Neuron (in vitro differentiated cells): Measurements from ENCODE around the gene SMIM12.

Experiments
- H2AFZ ChIP-seq: one replicate; pipeline ENCODE4 v1.6.1; 2013; ENCODE audit warnings: low read depth, mild to moderate bottlenecking, inconsistent platforms, low read length, moderate library complexity
- H3K27me3 ChIP-seq: one replicate; pipeline ENCODE4 v1.6.1; 2013; ENCODE audit warnings: low read length; ENCODE audit not compliant: insufficient read depth
- H3K36me3 ChIP-seq: one replicate; pipeline ENCODE4 v1.6.1; 2013; ENCODE audit warnings: low read length; ENCODE audit not compliant: insufficient read depth
- H3K4me1 ChIP-seq: one replicate; pipeline ENCODE4 v1.6.1; 2013; ENCODE audit warnings: low read length; ENCODE audit not compliant: insufficient read depth
- H3K4me3 ChIP-seq: 2 replicates; pipeline ENCODE4 v1.5.1; 2013; ENCODE audit warnings: mild to moderate bottlenecking, low read length, moderate library complexity
- H3K9me3 ChIP-seq: one replicate; pipeline ENCODE4 v1.6.1; 2013; ENCODE audit warnings: low read length

SMIM12 gene

GRCh38 chr1:34859446-34860200 is at the start of gene SMIM12:
TSS of gene SMIM12 (minus strand) at chr1:34859749. CDS start at chr1:34855977, 3,772 bp downstream.
- H2AFZ ChIP-seq: peak within 1 kb of the TSS; percentile 86
- H3K4me1 ChIP-seq: peaks cover 16% of the 10 kb centered on the region
- peaks cover 13% of the 10 kb centered on the region for H3K36me3 ChIP-seq
- H3K4me3 ChIP-seq: peak within 1 kb of the TSS; percentile 85
- H3K9me3 ChIP-seq: no peaks in the 10 kb centered on the region
- no peaks in the 10 kb centered on the region for H3K27me3 ChIP-seq

DNA sequence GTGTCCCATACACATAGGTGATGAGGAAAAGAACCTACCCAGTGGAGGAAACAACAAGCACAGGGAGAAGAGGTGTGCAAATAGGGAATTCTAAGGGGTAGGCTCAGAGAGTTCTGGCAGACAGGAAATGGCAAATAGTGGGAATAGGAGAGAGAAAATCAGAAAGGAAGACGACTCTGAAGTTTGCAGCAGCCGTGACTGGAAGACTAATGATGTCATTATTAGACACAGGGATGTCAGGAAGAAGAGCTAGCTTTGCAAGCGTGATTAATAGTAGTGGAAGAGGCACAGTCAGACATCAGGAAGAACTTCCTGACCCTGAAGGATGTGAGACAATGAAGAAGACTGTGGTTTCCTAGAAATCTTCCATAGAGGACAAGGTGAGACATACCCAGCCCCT is 48.8 kb upstream of the SMIM12 start:
- no peaks in the 10 kb centered on the region for H3K27me3 ChIP-seq
- peaks cover 8% of the 10 kb centered on the region for H3K4me1 ChIP-seq
- H3K9me3 ChIP-seq: no peaks in the 10 kb centered on the region
- no peak overlapping the region for H2AFZ ChIP-seq
- H3K36me3 ChIP-seq: no peaks in the 10 kb centered on the region
- H3K4me3 ChIP-seq: no peak overlapping the region

DNA sequence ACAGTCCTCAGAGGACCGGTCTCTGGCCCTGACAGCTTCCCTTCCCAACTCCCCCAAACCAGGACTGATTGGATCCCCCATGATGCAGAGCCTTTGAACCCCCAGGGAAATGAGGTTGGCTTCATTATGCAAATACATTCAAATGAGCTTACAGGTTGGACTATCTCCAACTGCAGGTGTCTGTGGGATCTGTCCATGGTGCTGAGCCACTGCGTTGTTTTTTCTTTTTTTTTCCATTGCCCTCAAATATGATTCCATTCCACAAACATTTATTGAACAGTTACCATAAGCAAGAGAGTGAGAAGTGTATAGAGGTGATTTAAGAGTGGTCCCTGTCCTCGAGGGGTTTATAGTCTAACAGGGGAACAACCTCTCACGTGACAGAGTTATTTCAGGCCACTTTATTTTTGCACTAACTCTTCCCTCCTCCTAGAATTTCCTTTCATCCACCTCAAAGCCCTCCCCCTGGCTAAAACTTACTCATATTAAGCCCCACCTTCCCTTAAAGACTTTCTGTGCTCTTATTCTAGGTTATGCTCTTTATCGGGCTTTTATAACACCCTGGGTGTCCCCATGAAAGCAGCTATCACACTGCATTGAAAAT is 48.0 kb upstream of the SMIM12 start:
- H2AFZ ChIP-seq: no peak overlapping the region
- H3K4me1 ChIP-seq: peaks cover 8% of the 10 kb centered on the region
- H3K9me3 ChIP-seq: no peaks in the 10 kb centered on the region
- no peaks in the 10 kb centered on the region for H3K27me3 ChIP-seq
- H3K4me3 ChIP-seq: no peak overlapping the region
- no peaks in the 10 kb centered on the region for H3K36me3 ChIP-seq

GRCh38 chr1:34906756-34907155 is 47.2 kb upstream of the SMIM12 start:
- H3K4me3 ChIP-seq: no peak overlapping the region
- peaks cover 8% of the 10 kb centered on the region for H3K4me1 ChIP-seq
- no peaks in the 10 kb centered on the region for H3K36me3 ChIP-seq
- H2AFZ ChIP-seq: no peak overlapping the region
- H3K9me3 ChIP-seq: no peaks in the 10 kb centered on the region
- no peaks in the 10 kb centered on the region for H3K27me3 ChIP-seq

- Histone ChIP-seq H3K4me3 (no peak overlapping the region), H3K9me3 (no peaks in the 10 kb centered on the region), H2AFZ (no peak overlapping the region), H3K36me3 (no peaks in the 10 kb centered on the region), H3K27me3 (no peaks in the 10 kb centered on the region), H3K4me1 (peaks cover 8% of the 10 kb centered on the region)
Measured at GRCh38 chr1:34906222-34906621, 46.7 kb upstream of the SMIM12 start.

- Histone ChIP-seq H3K36me3 (no peaks in the 10 kb centered on the region), H3K4me3 (no peak overlapping the region), H3K27me3 (no peaks in the 10 kb centered on the region), H3K4me1 (peaks cover 8% of the 10 kb centered on the region), H2AFZ (no peak overlapping the region), H3K9me3 (no peaks in the 10 kb centered on the region)
Measured at GRCh38 chr1:34905098-34905459, 45.5 kb upstream of the SMIM12 start.

DNA sequence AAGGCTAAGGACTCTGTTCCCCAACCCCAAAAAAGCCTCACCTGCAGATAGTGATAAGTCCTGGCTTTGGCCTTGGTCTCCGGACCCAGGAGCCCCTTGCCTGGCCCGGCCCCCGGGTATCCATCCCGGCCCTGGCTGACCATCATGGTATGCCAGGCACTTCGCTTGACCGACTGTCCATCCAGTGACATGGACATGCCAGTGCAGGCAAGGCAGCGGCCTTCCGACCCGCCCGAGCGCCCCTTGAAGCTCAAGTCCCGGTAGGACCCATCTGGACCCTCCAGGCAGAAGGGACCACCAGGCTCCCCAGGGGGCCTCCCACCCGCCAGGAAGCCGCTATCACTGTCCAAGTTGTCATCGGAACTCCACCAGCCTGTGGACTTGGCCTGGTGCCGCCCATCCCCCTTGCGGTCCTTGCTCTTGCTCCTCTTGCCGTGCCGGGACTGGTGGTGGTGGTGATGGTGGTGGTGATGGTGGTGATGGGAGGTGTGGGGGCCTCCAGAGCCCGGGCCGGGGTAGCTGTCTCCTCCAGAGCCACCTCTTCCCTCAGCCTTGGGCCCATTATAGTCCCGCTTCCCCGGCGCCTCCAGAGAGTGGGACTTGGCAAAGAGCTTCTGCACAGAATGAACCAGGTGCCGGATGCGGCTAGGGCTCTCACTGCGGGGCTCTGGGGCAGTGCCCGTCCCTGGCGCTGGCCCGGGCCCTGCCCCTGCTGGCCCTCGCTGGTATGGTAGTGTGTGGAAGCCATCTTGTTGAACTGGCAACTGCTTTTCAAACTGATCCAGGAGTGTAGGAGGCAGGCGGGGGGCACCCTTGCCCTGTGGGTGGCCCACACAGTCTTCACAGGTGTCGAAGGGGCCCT is 44.9 kb upstream of the SMIM12 start:
- no peaks in the 10 kb centered on the region for H3K27me3 ChIP-seq
- H2AFZ ChIP-seq: no peak overlapping the region
- H3K4me1 ChIP-seq: peaks cover 8% of the 10 kb centered on the region
- H3K9me3 ChIP-seq: no peaks in the 10 kb centered on the region
- H3K4me3 ChIP-seq: no peak overlapping the region
- no peaks in the 10 kb centered on the region for H3K36me3 ChIP-seq

DNA sequence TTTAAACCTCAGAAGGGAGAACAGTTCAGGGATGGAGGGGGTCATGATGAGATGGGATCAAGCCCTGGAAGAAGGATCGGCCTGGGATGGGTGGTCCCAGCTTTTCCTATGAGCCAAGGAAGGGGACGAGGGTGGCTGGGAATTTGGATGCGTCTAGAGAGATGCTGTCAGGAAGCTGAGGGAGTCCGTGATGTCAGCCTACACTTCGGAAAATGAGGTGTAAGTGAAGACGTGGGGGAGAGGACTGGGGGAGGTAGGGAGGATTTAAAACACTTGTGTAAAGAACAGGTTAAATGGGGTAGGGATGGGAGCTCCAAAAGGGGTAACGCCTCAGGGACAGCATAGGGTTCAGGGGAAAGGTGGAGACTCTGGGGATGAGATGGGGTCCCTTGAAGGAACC is 42.4 kb upstream of the SMIM12 start:
- Histone ChIP-seq H3K4me1 (peaks cover 8% of the 10 kb centered on the region), H3K36me3 (no peaks in the 10 kb centered on the region), H3K27me3 (no peaks in the 10 kb centered on the region), H2AFZ (no peak overlapping the region), H3K4me3 (no peak overlapping the region), H3K9me3 (no peaks in the 10 kb centered on the region)

GRCh38 chr1:34900775-34901502 is 41.4 kb upstream of the SMIM12 start:
- Histone ChIP-seq H3K27me3 (no peaks in the 10 kb centered on the region), H2AFZ (no peak overlapping the region), H3K4me1 (no peaks in the 10 kb centered on the region), H3K9me3 (no peaks in the 10 kb centered on the region), H3K4me3 (no peak overlapping the region), H3K36me3 (no peaks in the 10 kb centered on the region)

DNA sequence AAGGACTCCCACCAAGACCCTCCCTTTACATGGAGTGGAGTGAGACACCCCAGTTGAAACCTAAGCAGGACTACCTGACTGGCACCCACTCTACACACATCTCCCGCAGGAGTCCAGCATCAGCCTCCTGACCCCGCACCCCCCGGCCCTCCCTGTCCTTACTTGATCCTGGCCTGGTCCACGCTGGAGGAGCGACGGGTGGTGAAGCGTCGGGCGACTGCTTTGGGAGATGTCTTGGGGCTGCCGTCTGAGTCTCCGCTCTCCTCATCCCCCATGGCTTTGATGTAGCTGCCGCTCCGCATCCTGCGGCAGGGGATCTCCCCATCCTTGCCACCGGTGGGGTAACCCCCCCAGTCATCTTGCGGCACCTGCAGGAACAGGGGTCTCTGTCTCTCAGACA is 40.4 kb upstream of the SMIM12 start:
- H3K4me1 ChIP-seq: no peaks in the 10 kb centered on the region
- H3K27me3 ChIP-seq: no peaks in the 10 kb centered on the region
- no peak overlapping the region for H3K4me3 ChIP-seq
- no peak overlapping the region for H2AFZ ChIP-seq
- no peaks in the 10 kb centered on the region for H3K36me3 ChIP-seq
- no peaks in the 10 kb centered on the region for H3K9me3 ChIP-seq

GRCh38 chr1:34899471-34899870 is 39.9 kb upstream of the SMIM12 start:
- Histone ChIP-seq H3K27me3 (no peaks in the 10 kb centered on the region), H3K36me3 (no peaks in the 10 kb centered on the region), H3K9me3 (no peaks in the 10 kb centered on the region), H3K4me3 (no peak overlapping the region), H2AFZ (no peak overlapping the region), H3K4me1 (no peaks in the 10 kb centered on the region)

DNA sequence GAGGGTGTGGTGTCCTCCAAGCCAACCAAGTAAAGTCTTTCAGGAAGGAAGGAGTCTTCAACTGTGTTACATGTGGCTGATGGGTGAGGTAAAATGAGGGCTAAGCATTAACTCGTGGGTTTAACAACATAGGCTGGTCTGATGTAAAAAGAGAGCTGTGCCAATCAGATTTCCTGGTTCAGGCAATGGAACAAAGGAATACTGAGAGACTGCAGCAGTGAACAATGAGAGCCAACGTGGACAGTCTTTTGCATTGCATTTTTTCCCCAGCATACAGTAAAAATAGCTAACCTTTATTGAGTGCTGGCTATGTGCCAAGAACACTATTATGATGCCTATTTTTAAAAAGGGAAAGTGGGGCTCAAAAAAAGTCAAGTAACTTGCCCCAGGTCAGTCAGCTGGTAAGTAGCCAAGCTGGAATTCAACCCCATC is 38.8 kb upstream of the SMIM12 start:
- Histone ChIP-seq H3K4me3 (no peak overlapping the region), H2AFZ (no peak overlapping the region), H3K9me3 (no peaks in the 10 kb centered on the region), H3K4me1 (no peaks in the 10 kb centered on the region), H3K27me3 (no peaks in the 10 kb centered on the region), H3K36me3 (no peaks in the 10 kb centered on the region)

DNA sequence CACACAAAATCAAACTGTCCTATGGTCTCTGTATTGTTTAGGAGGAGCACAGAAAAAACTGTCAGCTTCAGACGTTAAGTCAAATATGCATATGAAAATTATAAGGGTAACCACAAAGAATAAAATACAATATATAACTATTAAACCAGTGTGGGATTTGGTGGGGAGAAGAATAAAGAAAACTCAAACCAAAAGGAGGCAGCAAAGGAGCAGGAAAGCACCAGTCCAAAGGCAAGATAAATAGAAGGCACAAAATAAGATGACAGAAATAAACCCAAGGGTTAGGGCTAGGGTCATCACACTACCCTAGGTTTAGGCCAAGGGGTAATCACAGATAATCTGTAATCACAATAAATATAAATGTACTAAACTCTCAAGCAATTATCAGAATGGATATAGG is 37.1 kb upstream of the SMIM12 start:
- Histone ChIP-seq H3K4me3 (no peak overlapping the region), H3K36me3 (no peaks in the 10 kb centered on the region)

More for the DNA sequence above, 37.1 kb upstream of the SMIM12 start:
- no peak overlapping the region for H2AFZ ChIP-seq
- H3K9me3 ChIP-seq: peaks cover 3% of the 10 kb centered on the region
- H3K27me3 ChIP-seq: no peaks in the 10 kb centered on the region
- no peaks in the 10 kb centered on the region for H3K4me1 ChIP-seq
